Stomach (tissue), 9 donors: ENCODE data around the gene KCTD5. TPM values are rescaled to one million over a fixed set of nuclear protein-coding genes. Genes with fewer than 3 reads are reported as not detected.

Experiments
- DNase-seq, 2 donors: peaks; one replicate each; pipeline versions ENCODE4 v3.0.0 to v3.0.0-alpha.2; 2013 to 2019
- H3K27ac ChIP-seq, 5 donors: fragments of 200-600 bp in 4 of 5; sonication (generic) in 4 of 5; one replicate each; pipeline ENCODE4 v1.5.1; 2013 to 2019; ENCODE audit warnings: mild to moderate bottlenecking in 1 of 5, moderate library complexity in 1 of 5
- H3K27me3 ChIP-seq, 3 donors: fragments of 200-600 bp; sonication (generic); one replicate each; pipeline ENCODE4 v1.5.1; 2017 to 2019; ENCODE audit warnings: mixed run types in 1 of 3
- H3K36me3 ChIP-seq, 4 donors: fragments of 200-600 bp; sonication (generic); 1 replicate in 3 of 4; 2 replicates in 1 of 4; pipeline ENCODE4 v1.5.1; 2016 to 2019
- H3K4me1 ChIP-seq, 4 donors: fragments of 200-600 bp; sonication (generic); one replicate each; pipeline ENCODE4 v1.5.1; 2016 to 2019
- H3K4me3 ChIP-seq, 4 donors: fragments of 200-600 bp; sonication (generic) in 3 of 4; one replicate each; pipeline ENCODE4 v1.5.1; 2016 to 2019; ENCODE audit warnings: mild to moderate bottlenecking in 1 of 4
- H3K9me3 ChIP-seq, 4 donors: fragments of 200-600 bp; sonication (generic); one replicate each; pipeline ENCODE4 v1.5.1; 2016 to 2019
- EP300 ChIP-seq: sonication (generic); formaldehyde crosslinking; IDR thresholded peaks from one replicate; pipeline ENCODE4 v1.6.1; 2017; ENCODE audit warnings: antibody characterized with exemption
- POLR2A ChIP-seq, 4 donors: fragments of 450-650 bp; IDR thresholded peaks; one replicate each; pipeline ENCODE4 v1.6.1; 2016; ENCODE audit warnings: antibody characterized with exemption in 4 of 4, control low read depth in 2 of 4, mild to moderate bottlenecking in 1 of 4, moderate library complexity in 1 of 4
- POLR2AphosphoS5 ChIP-seq, 3 donors: sonication (generic); formaldehyde crosslinking; IDR thresholded peaks; one replicate each; pipeline ENCODE4 v1.6.1; 2016; ENCODE audit warnings: antibody characterized with exemption in 3 of 3
- WGBS, 5 donors: extraction: QIAGEN DNeasy Blood & Tissue Kit in 3 of 5; methylation state at CpG; one replicate each; pipeline versions ENCODE4 v1.1.5 to v1.1.7; 2013 to 2018; 5-methylcytosine and 5-hydroxymethylcytosine counted together
- intact Hi-C: fragments of 100-400 bp; cut with DNase I; formaldehyde crosslinking; loops from one replicate; pipeline ENCODE4 v1.15.1; 2023; ENCODE audit warnings: low total_unique reads
- polyA plus RNA-seq, 3 donors: library from polyadenylated mRNA; stranded (reverse); fragments of 200-250 nt; gene quantifications; one replicate each; pipeline ENCODE4 v1.2.3, GENCODE V29; 2013
- total RNA-seq, 5 donors: library from RNA; depleted of rRNA; stranded (reverse); fragments of >200 nt; gene quantifications; one replicate each; pipeline versions ENCODE4 v1.1.0 to v1.2.3, GENCODE V29; 2014 to 2016
- TF ChIP-seq, protein P1 (sequence below), 7 experiments: fragments of 450-650 bp in 4 of 7; fragments of 200-600 bp in 3 of 7; sonication (generic) in 3 of 7; IDR thresholded peaks; one replicate each; pipeline ENCODE4 v1.5.1; 2016 to 2019; ENCODE audit warnings: antibody characterized with exemption in 7 of 7, control low read depth in 2 of 7, mild to moderate bottlenecking in 1 of 7
- donor health status: healthy with polysubstance abuse.
- donor health status: Bipolar disorder and iron deficiency.
- donor health status: healthy.

Gene KCTD5
- total and polyA plus RNA-seq, 8 donors: 0.89 to 45.6 (median 24.7) TPM

DNA sequence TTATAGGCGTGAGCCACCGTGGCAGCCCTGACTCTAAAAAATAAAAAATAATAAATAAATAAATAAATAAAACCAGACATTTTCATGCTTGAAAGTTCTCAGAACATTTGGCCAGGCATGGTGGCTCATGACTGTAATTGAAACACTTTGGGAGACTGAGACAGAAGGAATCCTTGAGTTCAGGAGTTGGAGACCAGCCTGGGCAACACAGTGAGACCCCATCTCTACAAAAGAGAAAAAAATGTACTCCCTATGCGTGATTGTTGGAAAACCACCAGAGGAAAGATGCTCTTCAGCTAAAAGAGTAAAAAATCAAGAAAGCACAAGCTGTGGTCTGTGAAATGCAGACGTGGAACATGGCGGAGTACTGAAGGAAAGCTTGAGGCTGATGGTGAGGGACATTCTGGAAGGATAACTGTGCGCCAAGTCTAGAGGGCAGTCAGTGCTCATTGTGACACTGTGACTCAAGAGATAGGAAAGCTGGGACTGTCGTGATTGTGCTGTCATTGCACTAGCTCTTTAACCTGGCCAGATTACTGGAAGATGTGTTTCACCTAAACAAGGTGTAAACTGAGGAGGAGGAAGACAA, 41.9 kb downstream of the KCTD5 start:
- no peak for DNase-seq
- WGBS, 5 donors: 76 to 84% (median 82%) methylated on average over 7 of the region's 7 CpGs
- no peak overlapping the region for H3K27ac ChIP-seq
- intact Hi-C loops: no loop called here
- TF ChIP-seq EP300: no peak
- TF ChIP-seq POLR2AphosphoS5 (IDR thresholded peaks at IDR 0.05): no peak
- no peak for TF ChIP-seq POLR2A (IDR thresholded peaks at IDR 0.05)
- TF ChIP-seq, protein P1, sequence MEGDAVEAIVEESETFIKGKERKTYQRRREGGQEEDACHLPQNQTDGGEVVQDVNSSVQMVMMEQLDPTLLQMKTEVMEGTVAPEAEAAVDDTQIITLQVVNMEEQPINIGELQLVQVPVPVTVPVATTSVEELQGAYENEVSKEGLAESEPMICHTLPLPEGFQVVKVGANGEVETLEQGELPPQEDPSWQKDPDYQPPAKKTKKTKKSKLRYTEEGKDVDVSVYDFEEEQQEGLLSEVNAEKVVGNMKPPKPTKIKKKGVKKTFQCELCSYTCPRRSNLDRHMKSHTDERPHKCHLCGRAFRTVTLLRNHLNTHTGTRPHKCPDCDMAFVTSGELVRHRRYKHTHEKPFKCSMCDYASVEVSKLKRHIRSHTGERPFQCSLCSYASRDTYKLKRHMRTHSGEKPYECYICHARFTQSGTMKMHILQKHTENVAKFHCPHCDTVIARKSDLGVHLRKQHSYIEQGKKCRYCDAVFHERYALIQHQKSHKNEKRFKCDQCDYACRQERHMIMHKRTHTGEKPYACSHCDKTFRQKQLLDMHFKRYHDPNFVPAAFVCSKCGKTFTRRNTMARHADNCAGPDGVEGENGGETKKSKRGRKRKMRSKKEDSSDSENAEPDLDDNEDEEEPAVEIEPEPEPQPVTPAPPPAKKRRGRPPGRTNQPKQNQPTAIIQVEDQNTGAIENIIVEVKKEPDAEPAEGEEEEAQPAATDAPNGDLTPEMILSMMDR (IDR thresholded peaks at IDR 0.05): no peak
- no peak overlapping the region for H3K4me3 ChIP-seq
- no peaks in the 10 kb centered on the region for H3K36me3 ChIP-seq
- peaks cover 0 to 11% (median 8%) of the 10 kb centered on the region in 3 donors for H3K27me3 ChIP-seq
- peaks cover 14 to 28% (median 24%) of the 10 kb centered on the region in 4 donors for H3K4me1 ChIP-seq
- no peaks in the 10 kb centered on the region for H3K9me3 ChIP-seq

DNA sequence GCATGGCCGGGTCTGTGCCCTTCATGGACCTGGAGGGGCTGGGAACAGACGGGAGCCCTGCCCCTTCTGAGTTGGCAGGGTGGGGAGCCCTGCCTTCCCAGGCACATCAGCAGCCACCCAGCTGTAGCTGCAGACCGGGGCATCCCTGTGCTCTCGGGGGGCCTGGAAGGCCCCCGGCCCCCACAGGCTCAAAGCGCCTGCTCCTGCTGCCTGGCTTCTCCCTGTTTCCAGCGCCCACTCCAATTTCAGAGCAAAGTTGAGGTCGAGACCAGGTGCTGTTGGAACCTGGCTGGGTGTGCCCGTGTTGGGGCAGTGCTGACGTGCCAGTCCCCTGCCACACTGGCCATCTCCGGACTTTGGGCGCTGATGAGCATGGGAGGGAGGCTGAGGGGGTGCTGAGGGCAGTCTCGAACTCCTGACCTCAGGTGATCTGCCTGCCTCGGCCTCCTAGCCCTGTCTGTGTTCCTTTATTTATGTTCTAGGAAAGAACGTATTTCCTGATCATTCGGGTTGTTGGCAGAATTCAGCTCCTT, 42.6 kb downstream of the KCTD5 start:
- Histone ChIP-seq H3K9me3 (no peaks in the 10 kb centered on the region), H3K4me3 (no peak overlapping the region), H3K36me3 (no peaks in the 10 kb centered on the region), H3K4me1 (peaks cover 7 to 21% (median 17%) of the 10 kb centered on the region in 4 donors), H3K27ac (no peak overlapping the region), H3K27me3 (peaks cover 0 to 11% (median 8%) of the 10 kb centered on the region in 3 donors)
- 55 to 72% (median 66%) methylated on average over 9 to 16 of the region's 16 CpGs for WGBS, 5 donors
- intact Hi-C loops: no loop called here
- TF ChIP-seq, protein P1 (IDR thresholded peaks at IDR 0.05): no peak
- no peak for TF ChIP-seq POLR2A (IDR thresholded peaks at IDR 0.05)
- no peak for TF ChIP-seq EP300
- no peak for TF ChIP-seq POLR2AphosphoS5 (IDR thresholded peaks at IDR 0.05)
- DNase-seq: no peak

DNA sequence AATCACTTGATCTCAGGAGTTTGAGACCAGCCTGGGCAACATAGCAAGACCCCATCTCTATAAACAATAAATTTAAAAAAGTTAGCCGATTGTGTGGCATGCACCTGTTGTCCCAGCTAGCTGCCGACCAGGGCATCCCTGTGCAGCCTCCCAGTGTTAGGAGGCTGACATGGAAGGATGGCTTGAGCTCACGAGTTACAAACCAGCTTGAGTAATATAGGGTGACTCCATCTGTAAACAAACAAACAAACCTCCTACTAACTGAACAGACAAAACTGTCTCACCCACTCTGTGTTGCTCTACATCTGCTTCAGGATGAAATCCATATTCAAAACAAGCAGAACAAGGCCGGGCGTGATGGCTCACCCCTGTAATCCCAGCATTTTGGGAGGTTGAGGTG, 44.6 kb downstream of the KCTD5 start:
- Histone ChIP-seq H3K27me3 (peaks cover 0 to 11% (median 8%) of the 10 kb centered on the region in 3 donors), H3K36me3 (no peaks in the 10 kb centered on the region), H3K4me3 (no peak overlapping the region), H3K4me1 (peaks cover 0 to 2% (median under 1%) of the 10 kb centered on the region in 4 donors), H3K9me3 (no peaks in the 10 kb centered on the region), H3K27ac (no peak overlapping the region)
- 75 to 85% (median 82%) methylated on average over 5 of the region's 5 CpGs for WGBS, 5 donors
- intact Hi-C loops: no loop called here
- no peak for DNase-seq
- TF ChIP-seq EP300: no peak
- no peak for TF ChIP-seq POLR2AphosphoS5 (IDR thresholded peaks at IDR 0.05)
- TF ChIP-seq POLR2A (IDR thresholded peaks at IDR 0.05): no peak
- TF ChIP-seq, protein P1 (IDR thresholded peaks at IDR 0.05): no peak

DNA sequence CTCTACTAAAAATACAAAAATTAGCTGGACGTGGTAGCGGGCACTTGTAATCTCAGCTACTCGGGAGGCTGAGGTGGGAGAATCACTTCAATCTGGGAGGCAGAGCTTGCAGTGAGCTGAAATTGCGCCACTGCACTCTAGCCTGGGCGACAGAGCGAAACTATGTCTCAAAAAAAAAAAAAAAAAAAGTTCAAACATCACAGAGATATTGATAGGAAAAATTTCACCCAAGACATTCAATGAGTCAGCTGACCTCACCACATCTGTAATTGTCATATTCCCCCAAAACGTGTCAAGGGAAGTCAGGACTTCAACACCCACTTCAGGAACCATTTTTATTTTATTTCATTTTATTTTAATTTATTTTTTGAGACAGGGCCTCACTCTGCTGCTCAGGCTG, 45.7 kb downstream of the KCTD5 start:
- Histone ChIP-seq H3K9me3 (no peaks in the 10 kb centered on the region), H3K27me3 (peaks cover 0 to 11% (median 8%) of the 10 kb centered on the region in 3 donors), H3K36me3 (no peaks in the 10 kb centered on the region), H3K27ac (no peak overlapping the region), H3K4me1 (no peaks in the 10 kb centered on the region), H3K4me3 (no peak overlapping the region)
- TF ChIP-seq EP300: no peak
- no peak for TF ChIP-seq POLR2A (IDR thresholded peaks at IDR 0.05)
- TF ChIP-seq POLR2AphosphoS5 (IDR thresholded peaks at IDR 0.05): no peak
- TF ChIP-seq, protein P1 (IDR thresholded peaks at IDR 0.05): no peak
- DNase-seq: no peak
- WGBS, 5 donors: 82 to 89% (median 83%) methylated on average over 7 of the region's 7 CpGs
- intact Hi-C loops: no loop called here
